ENCODE results near the gene NRDE2. TPM values are rescaled to one million over a fixed set of nuclear protein-coding genes. Genes with fewer than 3 reads are reported as not detected.
A peak's percentile ranks its signal among the peaks of the same experiment; 100 is the strongest.

Gene NRDE2
- total RNA-seq, 3 donors from 2014 or later, result 23.0 to 31.5 (median 26.1) TPM

GRCh38 chr14:90361865-90362557 is 30.3 kb upstream of the NRDE2 start:
- Histone ChIP-seq H3K4me3 (no peak overlapping the region), H3K9me3 (no peaks in the 10 kb centered on the region), H3K4me1 (ENCODE audit: low read depth) (no peaks in the 10 kb centered on the region), H3K36me3 (ENCODE audit: low read depth) (no peaks in the 10 kb centered on the region)
- ATAC-seq, result peak; percentile 58
- no peak for DNase-seq
- intact Hi-C loops (cut with DNase I, micrococcal nuclease), result no loop called here
- TF ChIP-seq, protein P1, sequence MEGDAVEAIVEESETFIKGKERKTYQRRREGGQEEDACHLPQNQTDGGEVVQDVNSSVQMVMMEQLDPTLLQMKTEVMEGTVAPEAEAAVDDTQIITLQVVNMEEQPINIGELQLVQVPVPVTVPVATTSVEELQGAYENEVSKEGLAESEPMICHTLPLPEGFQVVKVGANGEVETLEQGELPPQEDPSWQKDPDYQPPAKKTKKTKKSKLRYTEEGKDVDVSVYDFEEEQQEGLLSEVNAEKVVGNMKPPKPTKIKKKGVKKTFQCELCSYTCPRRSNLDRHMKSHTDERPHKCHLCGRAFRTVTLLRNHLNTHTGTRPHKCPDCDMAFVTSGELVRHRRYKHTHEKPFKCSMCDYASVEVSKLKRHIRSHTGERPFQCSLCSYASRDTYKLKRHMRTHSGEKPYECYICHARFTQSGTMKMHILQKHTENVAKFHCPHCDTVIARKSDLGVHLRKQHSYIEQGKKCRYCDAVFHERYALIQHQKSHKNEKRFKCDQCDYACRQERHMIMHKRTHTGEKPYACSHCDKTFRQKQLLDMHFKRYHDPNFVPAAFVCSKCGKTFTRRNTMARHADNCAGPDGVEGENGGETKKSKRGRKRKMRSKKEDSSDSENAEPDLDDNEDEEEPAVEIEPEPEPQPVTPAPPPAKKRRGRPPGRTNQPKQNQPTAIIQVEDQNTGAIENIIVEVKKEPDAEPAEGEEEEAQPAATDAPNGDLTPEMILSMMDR (IDR thresholded peaks at IDR 0.05), result no peak

GRCh38 chr14:90358359-90358758 is 26.6 kb upstream of the NRDE2 start:
- intact Hi-C loops (cut with DNase I, micrococcal nuclease), result no loop called here
- no peak overlapping the region for H3K4me3 ChIP-seq
- H3K36me3 ChIP-seq (ENCODE audit: low read depth), result no peaks in the 10 kb centered on the region
- ATAC-seq, result no peak
- H3K9me3 ChIP-seq, result no peaks in the 10 kb centered on the region
- DNase-seq, result no peak
- TF ChIP-seq, protein P1 (IDR thresholded peaks at IDR 0.05), result no peak
- H3K4me1 ChIP-seq (ENCODE audit: low read depth), result no peaks in the 10 kb centered on the region

DNA sequence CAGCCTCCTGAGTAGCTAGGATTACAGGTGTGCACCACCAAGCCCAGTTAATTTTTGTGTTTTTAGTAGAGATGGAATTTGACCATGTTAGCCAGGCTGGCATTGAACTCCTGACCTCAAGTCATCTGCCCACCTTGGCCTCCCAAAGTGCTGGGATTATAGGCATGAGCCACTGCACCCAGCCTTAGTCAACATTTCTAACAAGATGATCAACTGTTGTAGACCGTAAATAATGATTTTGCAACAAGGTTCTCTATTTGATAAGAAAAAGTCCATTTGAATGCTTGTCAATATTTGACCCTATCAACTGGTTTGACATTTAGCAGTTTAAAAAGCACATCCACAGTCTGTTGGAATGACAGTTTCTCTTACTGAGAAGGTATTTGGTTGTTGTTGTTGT is 25.2 kb upstream of the NRDE2 start:
- ATAC-seq, result no peak
- no peak overlapping the region for H3K4me3 ChIP-seq
- intact Hi-C loops (cut with DNase I, micrococcal nuclease), result no loop called here
- no peaks in the 10 kb centered on the region for H3K9me3 ChIP-seq
- TF ChIP-seq, protein P1 (IDR thresholded peaks at IDR 0.05), result no peak
- no peak for DNase-seq
- H3K36me3 ChIP-seq (ENCODE audit: low read depth), result no peaks in the 10 kb centered on the region
- no peaks in the 10 kb centered on the region for H3K4me1 ChIP-seq (ENCODE audit: low read depth)

GRCh38 chr14:90355540-90356518 is 24.1 kb upstream of the NRDE2 start:
- H3K4me3 ChIP-seq, result no peak overlapping the region
- H3K9me3 ChIP-seq, result no peaks in the 10 kb centered on the region
- DNase-seq (no peak), ATAC-seq (no peak)
- intact Hi-C loops (cut with DNase I, micrococcal nuclease), result no loop called here
- TF ChIP-seq, protein P1 (IDR thresholded peaks at IDR 0.05), result no peak
- H3K36me3 ChIP-seq (ENCODE audit: low read depth), result no peaks in the 10 kb centered on the region
- no peaks in the 10 kb centered on the region for H3K4me1 ChIP-seq (ENCODE audit: low read depth)

DNA sequence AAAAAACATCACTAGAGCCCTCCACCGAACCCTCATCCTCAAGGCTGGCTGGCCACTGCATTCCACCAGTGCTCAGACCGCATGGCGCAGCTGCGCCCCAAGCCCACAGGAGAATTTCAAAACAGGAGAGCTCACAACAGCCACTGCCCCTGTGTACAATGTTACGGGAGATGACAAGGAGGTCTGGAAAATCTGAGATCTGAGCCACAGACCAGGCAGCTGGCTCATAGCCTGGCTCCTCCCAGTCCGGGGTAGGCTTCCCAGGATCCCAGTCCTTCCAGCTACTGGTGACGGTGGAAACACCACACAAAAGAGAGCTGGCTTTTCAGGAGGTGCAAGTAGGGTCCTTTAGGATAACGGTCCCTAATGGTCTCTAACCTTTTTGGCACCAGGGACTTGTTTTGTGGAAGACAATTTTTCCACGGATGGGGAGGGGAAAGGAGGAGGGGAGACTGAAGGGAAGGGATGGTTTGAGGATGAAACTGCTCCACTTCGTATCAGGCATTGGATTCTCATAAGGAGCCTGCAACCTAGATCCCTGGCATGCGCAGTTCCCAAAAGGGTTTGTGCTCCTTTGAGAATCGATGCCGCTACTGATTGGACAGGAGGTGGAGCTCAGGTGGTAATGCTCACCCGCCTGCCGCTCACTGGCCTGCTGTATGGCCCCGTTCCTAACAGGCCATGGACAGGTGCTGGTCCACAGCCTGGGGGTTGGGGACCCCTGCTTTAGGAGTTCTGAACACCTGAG is 23.0 kb upstream of the NRDE2 start:
- intact Hi-C loops (cut with DNase I, micrococcal nuclease), result no loop called here
- ATAC-seq, result no peak
- Histone ChIP-seq H3K36me3 (ENCODE audit: low read depth) (no peaks in the 10 kb centered on the region), H3K4me3 (no peak overlapping the region), H3K9me3 (no peaks in the 10 kb centered on the region), H3K4me1 (ENCODE audit: low read depth) (no peaks in the 10 kb centered on the region)
- TF ChIP-seq, protein P1 (IDR thresholded peaks at IDR 0.05), result no peak
- no peak for DNase-seq
